Breast epithelium (tissue), 4 donors: ENCODE results near the gene DET1. TPM values are rescaled to one million over a fixed set of nuclear protein-coding genes. Genes with fewer than 3 reads are reported as not detected.

Experiments used
- DNase-seq, 2 donors: peaks; one replicate each; pipeline ENCODE4 v3.0.0-alpha.2; 2019; ENCODE audit warnings: low spot score in 2 of 2
- H3K27ac ChIP-seq, 2 donors: fragments of 200-600 bp; sonication (generic) in 1 of 2; one replicate each; pipeline ENCODE4 v1.5.1; 2016 to 2019; ENCODE audit warnings: mild to moderate bottlenecking in 1 of 2
- H3K27me3 ChIP-seq, 2 donors: fragments of 200-600 bp; sonication (generic) in 1 of 2; one replicate each; pipeline versions ENCODE4 v1.5.1 to v1.6.0; 2017 to 2019; ENCODE audit warnings: control low read depth in 1 of 2, mild to moderate bottlenecking in 1 of 2
- H3K36me3 ChIP-seq: fragments of 200-600 bp; one replicate; pipeline ENCODE4 v1.5.1; 2019
- H3K4me1 ChIP-seq, 2 donors: fragments of 200-600 bp; sonication (generic); one replicate each; pipeline ENCODE4 v1.5.1; 2016 to 2019; ENCODE audit warnings: control low read depth in 1 of 2
- H3K4me3 ChIP-seq, 3 donors: fragments of 200-600 bp; sonication (generic); 1 replicate in 2 of 3; 2 replicates in 1 of 3; pipeline ENCODE4 v1.5.1; 2016 to 2019; ENCODE audit warnings: mild to moderate bottlenecking in 3 of 3, moderate library complexity in 2 of 3
- H3K9me3 ChIP-seq, 2 donors: fragments of 200-600 bp; sonication (generic) in 1 of 2; one replicate each; pipeline ENCODE4 v1.5.1; 2016 to 2019; ENCODE audit warnings: control low read depth in 1 of 2
- CTCF ChIP-seq, 3 donors: fragments of 450-650 bp; IDR thresholded peaks; one replicate each; pipeline ENCODE4 v1.5.1; 2016 to 2017; ENCODE audit warnings: antibody characterized with exemption in 3 of 3, mild to moderate bottlenecking in 3 of 3, moderate library complexity in 3 of 3
- POLR2A ChIP-seq: fragments of 450-650 bp; IDR thresholded peaks from one replicate; pipeline ENCODE4 v1.6.1; 2016; ENCODE audit warnings: antibody characterized with exemption, mild to moderate bottlenecking, moderate library complexity
- POLR2AphosphoS5 ChIP-seq, 3 donors: sonication (generic); formaldehyde crosslinking; IDR thresholded peaks; one replicate each; pipeline ENCODE4 v1.6.1; 2017; ENCODE audit warnings: antibody characterized with exemption in 3 of 3
- intact Hi-C: fragments of 100-400 bp; cut with DNase I; formaldehyde crosslinking; loops from one replicate; pipeline ENCODE4 v1.15.1; 2023; ENCODE audit warnings: low total_unique reads
- total RNA-seq, 3 donors: library from RNA; depleted of rRNA; stranded (reverse); fragments of >200 nt; gene quantifications; one replicate each; pipeline ENCODE4 v1.1.0, GENCODE V29; 2016

Gene DET1
- total RNA-seq, 3 donors from 2014 or later: 7.2 to 19.6 (median 12.1) TPM

DNA sequence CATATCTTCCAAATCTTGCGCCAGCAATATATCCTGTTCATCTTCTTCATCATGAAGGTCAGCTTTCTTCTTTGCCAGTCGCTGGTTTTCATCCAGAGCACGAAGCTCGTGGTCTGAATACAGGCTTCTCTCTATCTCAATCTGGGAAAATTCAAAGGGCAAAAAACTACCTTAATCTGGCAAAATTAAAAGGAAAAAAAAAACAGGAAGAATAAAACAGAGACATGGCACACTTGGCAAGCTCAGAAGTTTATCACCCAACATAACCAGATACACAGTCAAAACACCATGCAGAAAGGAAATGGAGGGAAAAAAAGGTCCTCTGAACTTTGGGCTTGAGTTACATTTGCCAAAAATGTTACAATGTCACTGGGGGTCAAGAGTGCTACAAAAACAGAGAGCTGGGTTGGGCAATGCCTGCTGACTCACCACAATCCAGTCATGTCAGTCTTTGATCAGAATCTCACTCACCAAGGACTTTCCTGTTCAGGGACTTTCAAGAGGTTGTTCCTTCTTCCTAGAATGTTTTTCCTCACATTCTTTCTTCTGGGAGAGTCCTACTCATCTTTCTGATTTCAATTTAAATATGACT lies 80.8 kb downstream of the DET1 start:
- H3K4me1 ChIP-seq: peaks cover 0 to 12% of the 10 kb centered on the region in 2 donors
- H3K36me3 ChIP-seq: no peaks in the 10 kb centered on the region
- no peak overlapping the region for H3K27ac ChIP-seq
- DNase-seq: no peak
- H3K27me3 ChIP-seq: no peaks in the 10 kb centered on the region
- TF ChIP-seq POLR2A (no peak), CTCF (IDR thresholded peaks at IDR 0.05) (no peak), POLR2AphosphoS5 (IDR thresholded peaks at IDR 0.05) (no peak)
- H3K9me3 ChIP-seq: no peaks in the 10 kb centered on the region
- intact Hi-C loops: no loop called here
- H3K4me3 ChIP-seq: no peak overlapping the region

DNA sequence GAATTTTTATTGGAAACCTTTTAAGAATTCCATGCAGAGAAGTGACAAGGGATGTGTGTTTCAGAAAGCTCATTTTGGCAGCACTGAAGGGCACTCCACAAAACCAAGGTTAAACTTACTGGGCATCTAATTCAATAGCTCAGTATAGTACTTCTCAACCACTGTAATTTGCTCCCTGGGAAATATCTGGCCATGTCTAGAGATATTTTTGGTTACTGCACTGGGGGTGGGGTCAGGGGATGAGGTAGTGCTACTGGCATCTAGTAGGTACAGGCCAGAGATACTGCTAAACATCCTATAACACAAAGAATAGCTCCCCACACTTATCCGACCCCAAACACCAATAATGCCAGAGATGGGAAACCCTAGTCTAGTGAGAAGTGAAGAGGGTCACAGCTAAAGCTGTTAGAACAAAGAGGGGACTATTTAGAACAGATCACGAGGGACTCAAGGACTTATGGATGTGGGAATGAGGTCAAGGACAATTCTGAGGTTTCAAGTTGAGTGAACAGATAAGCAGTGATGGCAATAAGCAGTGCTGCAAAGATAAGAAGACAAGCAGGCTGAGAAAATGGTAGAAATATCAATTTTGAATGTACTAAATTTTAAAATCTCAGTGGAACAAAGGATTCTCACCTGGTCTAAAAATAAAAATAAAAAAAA lies 82.5 kb downstream of the DET1 start:
- Histone ChIP-seq H3K4me1 (peaks cover 0 to 12% of the 10 kb centered on the region in 2 donors), H3K9me3 (no peaks in the 10 kb centered on the region), H3K27me3 (no peaks in the 10 kb centered on the region), H3K27ac (no peak overlapping the region), H3K36me3 (no peaks in the 10 kb centered on the region), H3K4me3 (no peak overlapping the region)
- no peak for TF ChIP-seq POLR2A
- no peak for TF ChIP-seq CTCF (IDR thresholded peaks at IDR 0.05)
- TF ChIP-seq POLR2AphosphoS5 (IDR thresholded peaks at IDR 0.05): no peak
- intact Hi-C loops: no loop called here
- DNase-seq: no peak

Other genes with a start within 250 kb of the DET1 start
- gene MRPL46, start 79.3 kb downstream of the DET1 start, total RNA-seq: 10 to 100 TPM; 19.0 to 25.0 (median 20.8) TPM
- gene MRPS11, start 79.0 kb downstream of the DET1 start, total RNA-seq: 10 to 100 TPM; 23.4 to 26.7 (median 25.6) TPM
- gene AEN, start 74.7 kb upstream of the DET1 start, total RNA-seq: 10 to 100 TPM; 11.7 to 21.6 (median 18.1) TPM
- gene ISG20, start 92.3 kb upstream of the DET1 start, total RNA-seq: 10 to 100 TPM in 2 of 3 donors, 1 to 10 TPM in 1; 7.4 to 34.4 (median 18.6) TPM